CD14-positive monocyte (primary cell): ENCODE measurements around the gene AMOTL2. TPM values are rescaled to one million over a fixed set of nuclear protein-coding genes. Genes with fewer than 3 reads are reported as not detected.

Experiments used
- DNase-seq, 3 donors: peaks; one replicate each; pipeline ENCODE4 v3.0.0-alpha.2; 2011 to 2022
- H2AFZ ChIP-seq: 2 replicates; pipeline ENCODE4 v1.6.0; 2012; ENCODE audit warnings: mild to moderate bottlenecking, low read depth, low read length, inconsistent platforms; ENCODE audit not compliant: insufficient read depth, poor library complexity, severe bottlenecking
- H3K27ac ChIP-seq, 2 donors: 1 replicate in 1 of 2; 2 replicates in 1 of 2; pipeline ENCODE4 v1.5.1; 2012 to 2013; ENCODE audit warnings: low read length in 2 of 2, control low read depth in 1 of 2, inconsistent platforms in 1 of 2, low read depth in 1 of 2, mild to moderate bottlenecking in 1 of 2
- H3K27me3 ChIP-seq, 2 donors: one replicate each; pipeline versions ENCODE4 v1.6.0 to v1.6.1; 2011 to 2013; ENCODE audit warnings: low read length in 2 of 2; ENCODE audit not compliant: control insufficient read depth in 2 of 2, insufficient read depth in 2 of 2
- H3K36me3 ChIP-seq, 2 donors: replicated peaks in 1 of 2; 1 replicate in 1 of 2; 2 replicates in 1 of 2; pipeline versions ENCODE4 v1.5.1 to v1.6.1; 2012 to 2013; ENCODE audit warnings: low read length in 2 of 2, control low read depth in 1 of 2, inconsistent platforms in 1 of 2, mild to moderate bottlenecking in 1 of 2; ENCODE audit not compliant: insufficient read depth in 2 of 2, control insufficient read depth in 1 of 2
- H3K4me1 ChIP-seq, 2 donors: 1 replicate in 1 of 2; 2 replicates in 1 of 2; pipeline versions ENCODE4 v1.5.1 to v1.6.1; 2012 to 2013; ENCODE audit warnings: low read length in 2 of 2, control low read depth in 1 of 2, inconsistent platforms in 1 of 2, mild to moderate bottlenecking in 1 of 2, moderate library complexity in 1 of 2; ENCODE audit not compliant: insufficient read depth in 2 of 2, control insufficient read depth in 1 of 2
- H3K4me2 ChIP-seq: replicated peaks from 2 replicates; pipeline ENCODE3; 2012; ENCODE audit warnings: low read length, moderate library complexity, mild to moderate bottlenecking; ENCODE audit not compliant: poor library complexity, severe bottlenecking; ENCODE audit errors: extremely low read depth
- H3K4me3 ChIP-seq, 3 experiments: fragments of 200-600 bp in 1 of 3; sonication (generic) in 1 of 3; replicated peaks in 1 of 3; 1 replicate in 2 of 3; 2 replicates in 1 of 3; pipeline ENCODE4 v1.5.1; 2011 to 2013; ENCODE audit warnings: low read length in 3 of 3, mild to moderate bottlenecking in 3 of 3, control low read depth in 2 of 3, low read depth in 2 of 3, inconsistent platforms in 1 of 3, moderate library complexity in 1 of 3
- H3K79me2 ChIP-seq: 2 replicates; pipeline ENCODE4 v1.6.0; 2012; ENCODE audit warnings: mild to moderate bottlenecking, control low read depth, inconsistent platforms, low read length, moderate library complexity; ENCODE audit not compliant: insufficient read depth
- H3K9ac ChIP-seq: 2 replicates; pipeline ENCODE4 v1.6.0; 2017; ENCODE audit warnings: low read length, mild to moderate bottlenecking; ENCODE audit not compliant: insufficient read depth, poor library complexity, severe bottlenecking
- H3K9me3 ChIP-seq, 2 donors: replicated peaks in 1 of 2; 1 replicate in 1 of 2; 2 replicates in 1 of 2; pipeline versions ENCODE4 v1.5.1 to v1.6.1; 2012 to 2013; ENCODE audit warnings: low read length in 2 of 2, control low read depth in 1 of 2; ENCODE audit not compliant: control insufficient read depth in 1 of 2, insufficient read depth in 1 of 2
- H4K20me1 ChIP-seq: 2 replicates; pipeline ENCODE4 v1.6.0; 2012; ENCODE audit warnings: mild to moderate bottlenecking, low read length, control low read depth, moderate library complexity; ENCODE audit not compliant: insufficient read depth
- H3K27ac Mint-ChIP-seq, 7 donors: one replicate each; pipeline ENCODE4 v1.8.0; 2020; ENCODE audit warnings: mild to moderate bottlenecking in 7 of 7, mixed read lengths in 7 of 7, moderate library complexity in 6 of 7, inconsistent platforms in 2 of 7
- H3K27me3 Mint-ChIP-seq, 3 donors: one replicate each; pipeline ENCODE4 v1.8.0; 2021 to 2022; ENCODE audit warnings: low read depth in 3 of 3, mild to moderate bottlenecking in 3 of 3, mixed read lengths in 3 of 3, moderate library complexity in 3 of 3, inconsistent platforms in 1 of 3
- H3K36me3 Mint-ChIP-seq, 2 donors: one replicate each; pipeline ENCODE4 v1.8.0; 2020; ENCODE audit warnings: mixed read lengths in 2 of 2, inconsistent platforms in 1 of 2, mild to moderate bottlenecking in 1 of 2
- H3K4me1 Mint-ChIP-seq: one replicate; pipeline ENCODE4 v1.8.0; 2020; ENCODE audit warnings: mild to moderate bottlenecking, mixed read lengths
- H3K4me3 Mint-ChIP-seq, 2 donors: one replicate each; pipeline ENCODE4 v1.8.0; 2020; ENCODE audit warnings: mild to moderate bottlenecking in 2 of 2, mixed read lengths in 2 of 2, moderate library complexity in 1 of 2
- H3K9me3 Mint-ChIP-seq, 7 donors: one replicate each; pipeline ENCODE4 v1.8.0; 2020 to 2022; ENCODE audit warnings: mixed read lengths in 7 of 7, mild to moderate bottlenecking in 6 of 7, moderate library complexity in 6 of 7, inconsistent platforms in 2 of 7
- WGBS: methylation state at CpG from one replicate; pipeline ENCODE4 v1.1.5; 2013; ENCODE audit warnings: missing lambda C conversion rate; ENCODE audit not compliant: insufficient coverage; 5-methylcytosine and 5-hydroxymethylcytosine counted together
- intact Hi-C, 2 donors: fragments of 100-400 bp; cut with micrococcal nuclease; formaldehyde crosslinking; loops; one replicate each; pipeline versions ENCODE4 v1.15.0 to v1.15.1; 2023
- polyA plus RNA-seq, 3 donors: library from polyadenylated mRNA; depleted of rRNA in 1 of 3; unstranded in 2 of 3; stranded (reverse) in 1 of 3; fragments of 300-500 nt in 2 of 3; fragments of >200 nt in 1 of 3; fragmentation: Illumina TruSeq in 2 of 3; gene quantifications; 1 replicate in 2 of 3; 2 replicates in 1 of 3; pipeline ENCODE4 v1.2.3, GENCODE V29; 2012 to 2021
- TF ChIP-seq, protein P1 (sequence below): fragments of 200-600 bp; IDR thresholded peaks from one replicate; pipeline ENCODE4 v1.8.0; 2022; ENCODE audit warnings: antibody characterized with exemption, mild to moderate bottlenecking

AMOTL2 gene
- polyA plus RNA-seq, 3 donors = 0.01 TPM; not detected in 2

DNA sequence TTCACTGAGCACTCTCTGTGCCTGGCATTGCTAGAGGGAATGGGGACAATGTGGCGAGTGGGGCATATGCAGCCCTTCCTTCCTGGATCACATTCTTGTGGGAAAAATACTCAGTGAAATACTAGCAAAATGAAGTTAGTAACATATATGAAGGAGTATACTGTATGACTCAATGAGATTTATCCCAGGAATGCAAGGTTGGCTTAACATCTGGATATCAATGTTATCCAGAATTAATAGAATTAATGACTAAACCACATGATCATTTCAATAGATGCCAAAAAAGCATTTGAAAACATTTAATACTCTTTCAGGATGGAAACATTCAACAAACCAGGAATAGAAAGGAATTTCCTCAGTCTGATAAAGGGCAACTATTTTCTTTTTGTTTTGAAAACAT, 27.5 kb downstream of the AMOTL2 start:
- Mint-ChIP-seq H3K27me3 (peaks cover 0 to 8% (median 3%) of the 10 kb centered on the region in 3 donors), H3K4me1 (peaks cover 2% of the 10 kb centered on the region), H3K9me3 (peaks cover 0 to 9% (median 6%) of the 10 kb centered on the region in 7 donors), H3K36me3 (no peaks in the 10 kb centered on the region), H3K27ac (no peak overlapping the region), H3K4me3 (no peak overlapping the region)
- Histone ChIP-seq H3K9me3 (peaks cover 7 to 11% of the 10 kb centered on the region in 2 donors), H3K4me1 (no peaks in the 10 kb centered on the region), H3K36me3 (no peaks in the 10 kb centered on the region), H3K4me3 (no peak overlapping the region), H3K79me2 (no peaks in the 10 kb centered on the region), H3K9ac (no peak overlapping the region), H3K4me2 (no peak overlapping the region), H4K20me1 (no peaks in the 10 kb centered on the region), H3K27ac (no peak overlapping the region), H3K27me3 (no peaks in the 10 kb centered on the region), H2AFZ (no peak overlapping the region)
- DNase-seq = no peak
- intact Hi-C loops = no loop called here
- TF ChIP-seq, protein P1, sequence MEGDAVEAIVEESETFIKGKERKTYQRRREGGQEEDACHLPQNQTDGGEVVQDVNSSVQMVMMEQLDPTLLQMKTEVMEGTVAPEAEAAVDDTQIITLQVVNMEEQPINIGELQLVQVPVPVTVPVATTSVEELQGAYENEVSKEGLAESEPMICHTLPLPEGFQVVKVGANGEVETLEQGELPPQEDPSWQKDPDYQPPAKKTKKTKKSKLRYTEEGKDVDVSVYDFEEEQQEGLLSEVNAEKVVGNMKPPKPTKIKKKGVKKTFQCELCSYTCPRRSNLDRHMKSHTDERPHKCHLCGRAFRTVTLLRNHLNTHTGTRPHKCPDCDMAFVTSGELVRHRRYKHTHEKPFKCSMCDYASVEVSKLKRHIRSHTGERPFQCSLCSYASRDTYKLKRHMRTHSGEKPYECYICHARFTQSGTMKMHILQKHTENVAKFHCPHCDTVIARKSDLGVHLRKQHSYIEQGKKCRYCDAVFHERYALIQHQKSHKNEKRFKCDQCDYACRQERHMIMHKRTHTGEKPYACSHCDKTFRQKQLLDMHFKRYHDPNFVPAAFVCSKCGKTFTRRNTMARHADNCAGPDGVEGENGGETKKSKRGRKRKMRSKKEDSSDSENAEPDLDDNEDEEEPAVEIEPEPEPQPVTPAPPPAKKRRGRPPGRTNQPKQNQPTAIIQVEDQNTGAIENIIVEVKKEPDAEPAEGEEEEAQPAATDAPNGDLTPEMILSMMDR = no peak
- no CpG with 5 or more reads among the region's 1 CpG for WGBS

DNA sequence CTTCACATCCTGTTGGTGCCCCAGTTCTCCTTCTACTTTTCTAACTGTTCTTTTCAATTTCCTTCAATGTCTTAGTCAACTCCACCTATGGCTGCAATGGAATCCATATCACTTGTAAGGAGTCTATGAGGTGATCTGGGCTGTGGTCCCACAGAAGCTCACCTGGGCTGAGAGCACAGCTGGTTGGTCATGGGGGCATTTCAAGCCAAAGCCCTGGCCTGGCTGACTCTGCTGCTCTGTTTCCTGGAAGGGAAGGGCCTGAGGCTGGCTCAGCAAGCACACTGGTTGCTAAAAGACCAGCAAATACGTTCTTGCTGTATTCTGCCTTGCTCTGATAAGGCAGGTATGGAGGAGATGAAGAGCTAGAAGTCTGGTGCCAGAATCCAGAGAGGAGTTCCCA, 29.0 kb downstream of the AMOTL2 start:
- WGBS = no CpG with 5 or more reads among the region's 1 CpG
- DNase-seq = no peak
- no peaks in the 10 kb centered on the region for H3K4me1 ChIP-seq
- no peaks in the 10 kb centered on the region for H3K36me3 ChIP-seq
- H3K79me2 ChIP-seq = no peaks in the 10 kb centered on the region
- H3K27me3 ChIP-seq = no peaks in the 10 kb centered on the region
- H4K20me1 ChIP-seq = no peaks in the 10 kb centered on the region
- peaks cover 2% of the 10 kb centered on the region for H3K4me1 Mint-ChIP-seq
- H3K4me3 Mint-ChIP-seq = no peak overlapping the region
- no peak overlapping the region for H2AFZ ChIP-seq
- TF ChIP-seq, protein P1 = no peak
- peaks cover 0 to 4% (median 0%) of the 10 kb centered on the region in 3 donors for H3K27me3 Mint-ChIP-seq
- peak overlapping the region in 1 of 7 donors; percentile 32 for H3K27ac Mint-ChIP-seq
- no peak overlapping the region for H3K4me2 ChIP-seq
- H3K4me3 ChIP-seq = no peak overlapping the region
- intact Hi-C loops = no loop called here
- no peaks in the 10 kb centered on the region for H3K36me3 Mint-ChIP-seq
- no peak overlapping the region for H3K9ac ChIP-seq
- peaks cover 7 to 11% of the 10 kb centered on the region in 2 donors for H3K9me3 ChIP-seq
- H3K27ac ChIP-seq = no peak overlapping the region
- peaks cover 0 to 9% (median 6%) of the 10 kb centered on the region in 7 donors for H3K9me3 Mint-ChIP-seq
